Astrocyte of the spinal cord (primary cell): Measurements from ENCODE around the gene ATN1.

Experiments used
- DNase-seq: peaks from one replicate; pipeline ENCODE4 v3.0.0; 2011; ENCODE audit warnings: low read depth, low spot score
- H3K4me3 ChIP-seq: 2 replicates; pipeline ENCODE4 v1.5.1; 2011; ENCODE audit warnings: low read depth, mild to moderate bottlenecking, low read length, moderate library complexity
- CTCF ChIP-seq: IDR thresholded peaks from 2 replicates; pipeline ENCODE4 v1.5.1; 2012; ENCODE audit warnings: low read depth, mild to moderate bottlenecking, low read length, inconsistent platforms
- in situ Hi-C: cut with HindIII; loops from 2 replicates; pipeline ENCODE4 v1.10.0; 2017; ENCODE audit warnings: low sequenced_read_pairs

Gene ATN1

GRCh38 chr12:6970096-6970527, 42.4 kb downstream of the ATN1 start:
- no peak for DNase-seq
- in situ Hi-C loops: no loop called here
- no peak for TF ChIP-seq CTCF
- H3K4me3 ChIP-seq: peak overlapping the region; percentile 85

- no peak for TF ChIP-seq CTCF
- in situ Hi-C loops: no loop called here
- DNase-seq: no peak
- no peak overlapping the region for H3K4me3 ChIP-seq
These were observed 46.4 kb downstream of the ATN1 start for GRCh38 chr12:6974180-6974579.

- no peak overlapping the region for H3K4me3 ChIP-seq
- in situ Hi-C loops: no loop called here
- no peak for DNase-seq
- no peak for TF ChIP-seq CTCF
These were observed 47.7 kb downstream of the ATN1 start for GRCh38 chr12:6975297-6976032.

- no peak overlapping the region for H3K4me3 ChIP-seq
- DNase-seq: no peak
- in situ Hi-C loops: no loop called here
- TF ChIP-seq CTCF: no peak
These were observed 49.9 kb downstream of the ATN1 start for GRCh38 chr12:6977653-6978052.

- H3K4me3 ChIP-seq: no peak overlapping the region
- no peak for TF ChIP-seq CTCF
- DNase-seq: no peak
- in situ Hi-C loops: no loop called here
These were observed 50.4 kb downstream of the ATN1 start for GRCh38 chr12:6978188-6978587.

- no peak for DNase-seq
- TF ChIP-seq CTCF: no peak
- no peak overlapping the region for H3K4me3 ChIP-seq
- in situ Hi-C loops: no loop called here
These were observed 50.9 kb downstream of the ATN1 start for GRCh38 chr12:6978611-6979011.

- DNase-seq: no peak
- no peak overlapping the region for H3K4me3 ChIP-seq
- no peak for TF ChIP-seq CTCF
- in situ Hi-C loops: no loop called here
These were observed 51.3 kb downstream of the ATN1 start for GRCh38 chr12:6979021-6979420.
